AG09319 (cell line): ENCODE data around the gene CABYR.

Experiments
- DNase-seq: peaks from one replicate; pipeline ENCODE4 v3.0.0-alpha.2; 2010; ENCODE audit warnings: low read depth; ENCODE audit errors: extremely low read depth
- TF ChIP-seq, protein P1 (sequence below): IDR thresholded peaks from 2 replicates; pipeline ENCODE4 v1.5.1; 2011; ENCODE audit warnings: low read depth, mild to moderate bottlenecking, inconsistent platforms, low read length, moderate library complexity

The CABYR gene

DNA sequence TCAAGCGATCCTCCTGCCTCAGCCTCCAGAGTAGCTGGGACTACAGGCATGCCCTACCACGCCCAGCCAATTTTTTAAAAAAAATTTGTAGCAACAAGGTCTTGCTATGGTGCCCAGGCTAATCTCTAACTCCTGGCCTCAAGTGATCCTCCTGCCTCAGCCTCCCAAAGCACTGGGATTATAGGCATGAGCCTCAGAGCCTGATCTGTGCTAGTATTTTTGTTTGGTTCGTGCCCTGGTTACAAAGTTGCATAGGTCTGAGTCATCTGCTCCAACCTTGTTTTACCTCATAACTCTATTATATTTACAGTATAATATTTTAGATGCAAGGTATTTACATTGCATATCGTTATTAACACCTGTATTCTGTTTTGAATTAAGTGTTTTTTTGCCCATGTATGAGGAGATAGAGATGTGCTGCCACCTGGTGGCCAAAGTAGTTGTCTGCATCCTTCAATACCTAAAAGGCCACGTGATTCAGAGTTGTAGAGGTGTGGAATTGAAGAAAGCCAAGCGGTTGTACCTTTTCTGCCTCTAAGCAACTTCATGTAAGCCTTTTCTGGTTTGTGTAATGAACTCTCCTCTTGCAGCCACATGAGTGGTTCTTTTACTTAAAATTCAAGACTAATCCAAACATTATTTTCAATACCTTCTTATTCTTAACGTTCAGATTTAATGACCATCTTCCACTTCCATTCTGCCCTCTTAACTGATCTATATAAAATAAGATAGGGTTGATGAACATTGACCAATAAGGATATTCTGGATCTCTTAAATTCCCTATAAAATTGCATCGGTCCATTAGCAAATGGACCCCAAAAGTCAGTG lies 19.9 kb upstream of the CABYR start:
- TF ChIP-seq, protein P1, sequence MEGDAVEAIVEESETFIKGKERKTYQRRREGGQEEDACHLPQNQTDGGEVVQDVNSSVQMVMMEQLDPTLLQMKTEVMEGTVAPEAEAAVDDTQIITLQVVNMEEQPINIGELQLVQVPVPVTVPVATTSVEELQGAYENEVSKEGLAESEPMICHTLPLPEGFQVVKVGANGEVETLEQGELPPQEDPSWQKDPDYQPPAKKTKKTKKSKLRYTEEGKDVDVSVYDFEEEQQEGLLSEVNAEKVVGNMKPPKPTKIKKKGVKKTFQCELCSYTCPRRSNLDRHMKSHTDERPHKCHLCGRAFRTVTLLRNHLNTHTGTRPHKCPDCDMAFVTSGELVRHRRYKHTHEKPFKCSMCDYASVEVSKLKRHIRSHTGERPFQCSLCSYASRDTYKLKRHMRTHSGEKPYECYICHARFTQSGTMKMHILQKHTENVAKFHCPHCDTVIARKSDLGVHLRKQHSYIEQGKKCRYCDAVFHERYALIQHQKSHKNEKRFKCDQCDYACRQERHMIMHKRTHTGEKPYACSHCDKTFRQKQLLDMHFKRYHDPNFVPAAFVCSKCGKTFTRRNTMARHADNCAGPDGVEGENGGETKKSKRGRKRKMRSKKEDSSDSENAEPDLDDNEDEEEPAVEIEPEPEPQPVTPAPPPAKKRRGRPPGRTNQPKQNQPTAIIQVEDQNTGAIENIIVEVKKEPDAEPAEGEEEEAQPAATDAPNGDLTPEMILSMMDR, result peak; percentile 70
- peak; percentile 34 for DNase-seq

DNA sequence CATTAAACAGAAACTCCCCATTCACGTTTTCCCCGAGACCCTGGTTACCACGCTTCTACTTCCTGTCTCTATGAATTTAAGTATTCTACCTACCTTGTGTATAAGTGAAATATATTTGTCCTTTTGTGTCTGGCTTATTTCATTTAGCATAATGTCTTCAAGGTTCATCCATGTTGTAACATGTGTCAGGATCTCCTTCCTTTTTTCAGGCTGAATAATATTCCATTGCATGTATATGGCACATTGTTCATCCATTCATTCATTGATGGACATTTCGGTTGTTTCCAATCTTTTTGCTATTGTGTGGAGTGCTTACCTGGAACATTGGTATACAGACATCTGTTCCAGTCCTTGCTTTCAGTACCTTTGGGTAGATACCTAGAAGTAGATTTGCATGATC lies 18.2 kb upstream of the CABYR start:
- no peak for DNase-seq
- TF ChIP-seq, protein P1, result no peak

DNA sequence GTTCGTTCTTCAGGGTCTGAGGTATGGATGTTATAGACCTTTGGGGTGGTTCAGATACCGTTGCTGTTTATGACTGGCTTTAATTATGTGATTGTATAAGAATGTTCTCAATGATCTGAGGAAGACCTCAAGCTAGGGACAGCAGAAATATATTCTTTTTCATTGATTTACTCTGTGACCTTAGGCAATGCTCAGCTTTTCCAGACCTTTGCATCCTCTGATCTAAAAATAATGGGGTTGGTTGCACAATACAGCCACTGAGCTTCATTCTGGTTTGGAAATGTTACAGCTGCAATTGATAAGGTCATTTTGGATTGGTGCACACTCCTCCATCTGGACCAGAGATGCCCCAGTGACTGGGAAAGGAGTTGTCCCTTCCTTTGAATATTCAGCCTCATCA lies 17.2 kb upstream of the CABYR start:
- TF ChIP-seq, protein P1, result no peak
- no peak for DNase-seq

GRCh38 chr18:24126155-24126961 lies 12.5 kb upstream of the CABYR start:
- no peak for DNase-seq
- TF ChIP-seq, protein P1, result no peak

GRCh38 chr18:24127735-24128134 lies 11.1 kb upstream of the CABYR start:
- no peak for DNase-seq
- TF ChIP-seq, protein P1, result no peak

DNA sequence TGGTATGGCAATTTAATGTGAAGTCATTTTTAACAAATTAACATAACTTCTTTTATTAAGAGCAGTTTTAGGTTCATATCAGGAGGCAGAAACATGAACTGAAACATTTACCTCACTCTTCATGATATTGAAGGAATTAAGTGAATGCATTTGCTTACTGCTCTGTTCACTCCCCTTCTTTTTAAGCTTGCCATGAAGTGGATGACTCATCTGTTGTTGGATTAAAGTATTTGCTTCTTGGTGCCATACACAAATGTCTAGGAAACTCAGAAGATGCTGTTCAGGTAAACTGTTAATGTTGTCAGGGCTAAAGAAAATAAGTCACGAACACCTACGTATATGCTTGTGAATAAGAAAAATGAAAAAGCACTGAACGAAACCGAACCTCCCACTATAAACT lies 10.2 kb upstream of the CABYR start:
- TF ChIP-seq, protein P1, result no peak
- DNase-seq, result no peak

- TF ChIP-seq, protein P1, result no peak
- DNase-seq, result no peak
These were observed 8.4 kb upstream of the CABYR start for GRCh38 chr18:24130494-24130893.
